Calu3 (cell line): ENCODE data around the gene IL25. TPM values are rescaled to one million over a fixed set of nuclear protein-coding genes. Genes with fewer than 3 reads are reported as not detected.
A peak's percentile ranks its signal among the peaks of the same experiment; 100 is the strongest.
"Not testable (repeated sequence)": the region's sequence is repeated elsewhere in the genome, so short reads cannot be mapped to it uniquely, and the experiment has no call there.

Source experiments
- Bru-seq: library from RNA; stranded (reverse); fragments of 400-500 nt; gene quantifications from one replicate; lab custom pipeline; 2021; lab: Mats Ljungman, UMichigan
- BruChase-seq, 2 experiments: library from RNA; stranded (reverse); fragments of 400-500 nt; gene quantifications; one replicate each; lab custom pipeline; 2021; lab: Mats Ljungman, UMichigan
- BruUV-seq: library from RNA; stranded (reverse); fragments of 400-500 nt; replicated peaks from 2 replicates; lab custom pipeline; 2021; lab: Mats Ljungman, UMichigan
- CTCF ChIA-PET: fragments of 300-600 bp; sonication (Branson Sonifier 250); formaldehyde crosslinking; loops from one replicate; lab custom pipeline; 2022; ENCODE audit warnings: antibody characterized with exemption; lab: Charles Lee
- DNase-seq: peaks from one replicate; pipeline ENCODE4 v3.0.0; 2022
- H3K27ac Mint-ChIP-seq: one replicate; pipeline ENCODE4 v1.8.0; 2022; ENCODE audit warnings: mixed read lengths; ENCODE audit not compliant: unreplicated experiment
- H3K27me3 Mint-ChIP-seq: one replicate; pipeline ENCODE4 v1.8.0; 2022; ENCODE audit warnings: mixed read lengths; ENCODE audit not compliant: unreplicated experiment
- H3K36me3 Mint-ChIP-seq: one replicate; pipeline ENCODE4 v1.8.0; 2022; ENCODE audit warnings: mild to moderate bottlenecking, moderate library complexity, mixed read lengths; ENCODE audit not compliant: insufficient read depth, unreplicated experiment
- H3K4me1 Mint-ChIP-seq: one replicate; pipeline ENCODE4 v1.8.0; 2022; ENCODE audit warnings: mild to moderate bottlenecking, low read depth, mixed read lengths; ENCODE audit not compliant: unreplicated experiment
- H3K4me3 Mint-ChIP-seq: one replicate; pipeline ENCODE4 v1.8.0; 2022; ENCODE audit warnings: mild to moderate bottlenecking, low read depth, moderate library complexity, mixed read lengths; ENCODE audit not compliant: unreplicated experiment
- H3K9me3 Mint-ChIP-seq: one replicate; pipeline ENCODE4 v1.8.0; 2022; ENCODE audit warnings: low read depth, mixed read lengths; ENCODE audit not compliant: unreplicated experiment
- intact Hi-C: fragments of 100-400 bp; cut with micrococcal nuclease; formaldehyde crosslinking; loops from one replicate; pipeline ENCODE4 v1.10.0; 2022; ENCODE audit not compliant: unreplicated experiment
- long read RNA-seq: library from polyadenylated mRNA; stranded (forward); transcript quantifications from one replicate; pipeline ENCODE4 v2.0.0, GENCODE V29; 2022
- total RNA-seq: library from RNA; stranded (reverse); gene quantifications from 2 replicates; pipeline ENCODE4 v1.2.3, GENCODE V29; 2022
- TF ChIP-seq, protein P1 (sequence below): fragments of 200-600 bp; IDR thresholded peaks from one replicate; pipeline ENCODE4 v1.8.0; 2022; ENCODE audit warnings: antibody characterized with exemption; ENCODE audit not compliant: unreplicated experiment

IL25 gene
- total RNA-seq (not detected in 2 replicates), Bru-seq, nascent RNA (not detected), BruChase-seq, experiment 1, labeled RNA remaining after a 6-hour chase (not detected), BruChase-seq, experiment 2, labeled RNA remaining after a 2-hour chase (not detected)
- long read RNA-seq: 0 reads

DNA sequence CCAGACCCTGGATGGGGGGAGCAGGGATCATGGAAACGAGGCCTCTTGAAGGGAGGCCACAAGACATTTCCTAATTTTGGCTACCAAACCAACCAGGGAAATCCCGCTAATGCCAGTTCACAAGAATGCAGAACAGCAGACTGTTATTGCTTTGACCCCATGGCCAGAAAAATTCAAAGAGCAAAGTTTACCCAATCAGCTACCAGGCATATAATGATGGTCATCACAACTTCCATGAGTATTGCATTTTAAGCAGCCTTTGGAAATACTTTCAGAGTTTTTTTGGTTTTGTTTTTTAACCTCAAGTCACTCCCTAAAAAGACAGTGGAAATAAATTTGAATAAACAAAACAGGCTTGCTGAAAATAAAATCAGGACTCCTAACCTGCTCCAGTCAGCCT is at the start of gene IL25:
TSS of gene IL25 (plus strand) at position 301 of the 400 bp plus-strand sequence.
- BruUV-seq: no TSS peak
- Mint-ChIP-seq H3K4me3 (no peak within 1 kb of the TSS), H3K9me3 (no peaks in the 10 kb centered on the region), H3K27ac (no peak within 1 kb of the TSS), H3K4me1 (no peaks in the 10 kb centered on the region), H3K36me3 (no peaks in the 10 kb centered on the region), H3K27me3 (peaks cover 90% of the 10 kb centered on the region)
- CTCF ChIA-PET: no interaction called here
- intact Hi-C loops: no loop called here
- TF ChIP-seq, protein P1, sequence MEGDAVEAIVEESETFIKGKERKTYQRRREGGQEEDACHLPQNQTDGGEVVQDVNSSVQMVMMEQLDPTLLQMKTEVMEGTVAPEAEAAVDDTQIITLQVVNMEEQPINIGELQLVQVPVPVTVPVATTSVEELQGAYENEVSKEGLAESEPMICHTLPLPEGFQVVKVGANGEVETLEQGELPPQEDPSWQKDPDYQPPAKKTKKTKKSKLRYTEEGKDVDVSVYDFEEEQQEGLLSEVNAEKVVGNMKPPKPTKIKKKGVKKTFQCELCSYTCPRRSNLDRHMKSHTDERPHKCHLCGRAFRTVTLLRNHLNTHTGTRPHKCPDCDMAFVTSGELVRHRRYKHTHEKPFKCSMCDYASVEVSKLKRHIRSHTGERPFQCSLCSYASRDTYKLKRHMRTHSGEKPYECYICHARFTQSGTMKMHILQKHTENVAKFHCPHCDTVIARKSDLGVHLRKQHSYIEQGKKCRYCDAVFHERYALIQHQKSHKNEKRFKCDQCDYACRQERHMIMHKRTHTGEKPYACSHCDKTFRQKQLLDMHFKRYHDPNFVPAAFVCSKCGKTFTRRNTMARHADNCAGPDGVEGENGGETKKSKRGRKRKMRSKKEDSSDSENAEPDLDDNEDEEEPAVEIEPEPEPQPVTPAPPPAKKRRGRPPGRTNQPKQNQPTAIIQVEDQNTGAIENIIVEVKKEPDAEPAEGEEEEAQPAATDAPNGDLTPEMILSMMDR: no peak
- no peak for DNase-seq

DNA sequence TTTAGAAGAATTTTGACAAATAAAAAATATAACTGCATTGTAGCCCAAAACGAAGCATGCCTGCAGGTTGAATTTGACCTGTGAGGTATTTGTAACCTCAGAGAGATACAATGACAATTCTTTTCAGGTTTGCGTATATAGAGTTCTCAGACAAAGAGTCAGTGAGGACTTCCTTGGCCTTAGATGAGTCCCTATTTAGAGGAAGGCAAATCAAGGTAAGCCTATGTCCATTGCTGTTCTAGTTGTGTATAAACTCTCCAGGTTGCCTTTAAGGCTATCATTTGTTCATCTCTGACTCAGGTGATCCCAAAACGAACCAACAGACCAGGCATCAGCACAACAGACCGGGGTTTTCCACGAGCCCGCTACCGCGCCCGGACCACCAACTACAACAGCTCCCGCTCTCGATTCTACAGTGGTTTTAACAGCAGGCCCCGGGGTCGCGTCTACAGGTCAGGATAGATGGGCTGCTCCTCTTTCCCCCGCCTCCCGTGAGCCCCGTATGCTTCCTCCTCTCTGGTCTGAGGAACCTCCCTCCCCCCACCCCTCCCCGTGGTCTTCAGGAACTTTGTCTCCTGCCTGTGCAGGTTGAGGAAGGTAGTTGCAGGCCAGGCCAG is 48.7 kb upstream of the IL25 start:
- H3K4me3 Mint-ChIP-seq: no peak overlapping the region
- no peaks in the 10 kb centered on the region for H3K27me3 Mint-ChIP-seq
- CTCF ChIA-PET: no interaction called here
- no peak overlapping the region for H3K27ac Mint-ChIP-seq
- no TSS peak for BruUV-seq
- H3K9me3 Mint-ChIP-seq: no peaks in the 10 kb centered on the region
- TF ChIP-seq, protein P1: no peak
- no peak for DNase-seq
- peaks cover 76% of the 10 kb centered on the region for H3K36me3 Mint-ChIP-seq
- peaks cover 19% of the 10 kb centered on the region for H3K4me1 Mint-ChIP-seq
- intact Hi-C loops: loop anchor here (10.0 kb wide), 1 partner anchor 231 kb away; the partner anchor contains the start of genes THTPA and ZFHX2

DNA sequence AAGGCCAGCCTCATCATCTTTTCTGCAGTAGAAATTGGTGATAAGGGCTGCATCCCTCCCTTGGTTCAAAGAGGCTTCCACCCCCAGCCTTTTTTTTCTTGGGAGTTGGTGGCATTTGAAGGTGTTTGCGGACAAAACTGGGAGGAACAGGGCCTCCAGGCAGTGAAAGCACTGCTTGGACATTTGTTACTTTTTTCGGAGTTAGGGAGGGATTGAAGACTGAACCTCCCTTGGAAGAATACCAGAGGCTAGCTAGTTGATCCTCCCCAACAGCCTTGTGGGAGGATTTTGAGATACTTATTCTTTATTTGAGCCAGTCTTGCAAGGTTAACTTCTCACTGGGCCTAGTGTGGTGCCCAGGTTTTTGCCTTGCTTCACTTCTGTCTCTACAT is 48.2 kb upstream of the IL25 start:
- peaks cover 20% of the 10 kb centered on the region for H3K4me1 Mint-ChIP-seq
- H3K36me3 Mint-ChIP-seq: peaks cover 74% of the 10 kb centered on the region
- DNase-seq: no peak
- H3K4me3 Mint-ChIP-seq: no peak overlapping the region
- no peaks in the 10 kb centered on the region for H3K9me3 Mint-ChIP-seq
- H3K27ac Mint-ChIP-seq: no peak overlapping the region
- CTCF ChIA-PET: no interaction called here
- TF ChIP-seq, protein P1: no peak
- no peaks in the 10 kb centered on the region for H3K27me3 Mint-ChIP-seq
- BruUV-seq: no TSS peak
- intact Hi-C loops: loop anchor here (10.0 kb wide), 1 partner anchor 230 kb away; the partner anchor contains the start of genes THTPA and ZFHX2

DNA sequence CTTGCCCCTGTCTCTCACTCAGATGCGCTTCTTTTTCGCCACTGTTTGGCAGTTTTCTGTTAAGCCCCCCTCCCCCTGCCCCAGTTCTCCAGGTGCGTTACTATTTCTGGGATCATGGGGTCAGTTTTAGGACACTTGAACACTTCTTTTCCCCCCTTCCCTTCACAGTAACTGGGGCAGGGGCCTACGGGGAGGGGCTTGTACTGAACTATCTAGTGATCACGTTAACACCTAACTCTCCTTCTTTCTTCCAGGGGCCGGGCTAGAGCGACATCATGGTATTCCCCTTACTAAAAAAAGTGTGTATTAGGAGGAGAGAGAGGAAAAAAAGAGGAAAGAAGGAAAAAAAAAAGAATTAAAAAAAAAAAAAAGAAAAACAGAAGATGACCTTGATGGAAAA is 47.6 kb upstream of the IL25 start:
- Mint-ChIP-seq H3K27me3 (no peaks in the 10 kb centered on the region), H3K9me3 (no peaks in the 10 kb centered on the region), H3K4me1 (peaks cover 20% of the 10 kb centered on the region), H3K4me3 (no peak overlapping the region), H3K36me3 (peaks cover 69% of the 10 kb centered on the region), H3K27ac (no peak overlapping the region)
- intact Hi-C loops: loop anchor here (5.0 to 10.0 kb wide), 2 partner anchors 132 to 230 kb away; partner anchors contain the start of genes THTPA and ZFHX2
- no TSS peak for BruUV-seq
- no peak for DNase-seq
- TF ChIP-seq, protein P1: no peak
- CTCF ChIA-PET: no interaction called here

DNA sequence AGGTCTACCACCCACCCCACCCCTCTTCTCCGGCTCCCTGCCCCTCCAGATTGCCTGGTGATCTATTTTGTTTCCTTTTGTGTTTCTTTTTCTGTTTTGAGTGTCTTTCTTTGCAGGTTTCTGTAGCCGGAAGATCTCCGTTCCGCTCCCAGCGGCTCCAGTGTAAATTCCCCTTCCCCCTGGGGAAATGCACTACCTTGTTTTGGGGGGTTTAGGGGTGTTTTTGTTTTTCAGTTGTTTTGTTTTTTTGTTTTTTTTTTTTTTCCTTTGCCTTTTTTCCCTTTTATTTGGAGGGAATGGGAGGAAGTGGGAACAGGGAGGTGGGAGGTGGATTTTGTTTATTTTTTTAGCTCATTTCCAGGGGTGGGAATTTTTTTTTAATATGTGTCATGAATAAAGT is 46.9 kb upstream of the IL25 start:
- DNase-seq, H3K9me3 Mint-ChIP-seq, H3K4me3 Mint-ChIP-seq, H3K27me3 Mint-ChIP-seq, BruUV-seq, CTCF ChIA-PET: not testable (repeated sequence)
- intact Hi-C loops: loop anchor here (5.0 to 10.0 kb wide), 2 partner anchors 132 to 229 kb away; partner anchors contain the start of genes THTPA and ZFHX2
- H3K36me3 Mint-ChIP-seq: peaks cover 61% of the 10 kb centered on the region
- H3K4me1 Mint-ChIP-seq: peaks cover 20% of the 10 kb centered on the region
- H3K27ac Mint-ChIP-seq: peak overlapping the region; percentile 25
